ENCODE measurements around the gene EPB41L2.

The EPB41L2 gene

GRCh38 chr6:130796313-130796905 lies 266.6 kb downstream of the EPB41L2 start:
- DNase-seq (ENCODE audit: low spot score), result no peak

- no peak for DNase-seq (ENCODE audit: low spot score)
These were observed 268.3 kb downstream of the EPB41L2 start for GRCh38 chr6:130794738-130795137.

GRCh38 chr6:130794010-130794697 lies 268.9 kb downstream of the EPB41L2 start:
- no peak for DNase-seq (ENCODE audit: low spot score)

Data from NAMALWA (cell line).